GM12872 (cell line): ENCODE measurements around the gene CREBBP.

Experiments
- TF ChIP-seq, protein P1 (sequence below): IDR thresholded peaks from 3 replicates; pipeline ENCODE4 v1.5.1; 2011; ENCODE audit warnings: low read depth, mild to moderate bottlenecking, low read length, moderate library complexity; ENCODE audit not compliant: insufficient read depth

The CREBBP gene

GRCh38 chr16:3876695-3877094 lies 3.8 kb downstream of the CREBBP start:
- TF ChIP-seq, protein P1, sequence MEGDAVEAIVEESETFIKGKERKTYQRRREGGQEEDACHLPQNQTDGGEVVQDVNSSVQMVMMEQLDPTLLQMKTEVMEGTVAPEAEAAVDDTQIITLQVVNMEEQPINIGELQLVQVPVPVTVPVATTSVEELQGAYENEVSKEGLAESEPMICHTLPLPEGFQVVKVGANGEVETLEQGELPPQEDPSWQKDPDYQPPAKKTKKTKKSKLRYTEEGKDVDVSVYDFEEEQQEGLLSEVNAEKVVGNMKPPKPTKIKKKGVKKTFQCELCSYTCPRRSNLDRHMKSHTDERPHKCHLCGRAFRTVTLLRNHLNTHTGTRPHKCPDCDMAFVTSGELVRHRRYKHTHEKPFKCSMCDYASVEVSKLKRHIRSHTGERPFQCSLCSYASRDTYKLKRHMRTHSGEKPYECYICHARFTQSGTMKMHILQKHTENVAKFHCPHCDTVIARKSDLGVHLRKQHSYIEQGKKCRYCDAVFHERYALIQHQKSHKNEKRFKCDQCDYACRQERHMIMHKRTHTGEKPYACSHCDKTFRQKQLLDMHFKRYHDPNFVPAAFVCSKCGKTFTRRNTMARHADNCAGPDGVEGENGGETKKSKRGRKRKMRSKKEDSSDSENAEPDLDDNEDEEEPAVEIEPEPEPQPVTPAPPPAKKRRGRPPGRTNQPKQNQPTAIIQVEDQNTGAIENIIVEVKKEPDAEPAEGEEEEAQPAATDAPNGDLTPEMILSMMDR: no peak

GRCh38 chr16:3876160-3876559 lies 4.4 kb downstream of the CREBBP start:
- TF ChIP-seq, protein P1: no peak

DNA sequence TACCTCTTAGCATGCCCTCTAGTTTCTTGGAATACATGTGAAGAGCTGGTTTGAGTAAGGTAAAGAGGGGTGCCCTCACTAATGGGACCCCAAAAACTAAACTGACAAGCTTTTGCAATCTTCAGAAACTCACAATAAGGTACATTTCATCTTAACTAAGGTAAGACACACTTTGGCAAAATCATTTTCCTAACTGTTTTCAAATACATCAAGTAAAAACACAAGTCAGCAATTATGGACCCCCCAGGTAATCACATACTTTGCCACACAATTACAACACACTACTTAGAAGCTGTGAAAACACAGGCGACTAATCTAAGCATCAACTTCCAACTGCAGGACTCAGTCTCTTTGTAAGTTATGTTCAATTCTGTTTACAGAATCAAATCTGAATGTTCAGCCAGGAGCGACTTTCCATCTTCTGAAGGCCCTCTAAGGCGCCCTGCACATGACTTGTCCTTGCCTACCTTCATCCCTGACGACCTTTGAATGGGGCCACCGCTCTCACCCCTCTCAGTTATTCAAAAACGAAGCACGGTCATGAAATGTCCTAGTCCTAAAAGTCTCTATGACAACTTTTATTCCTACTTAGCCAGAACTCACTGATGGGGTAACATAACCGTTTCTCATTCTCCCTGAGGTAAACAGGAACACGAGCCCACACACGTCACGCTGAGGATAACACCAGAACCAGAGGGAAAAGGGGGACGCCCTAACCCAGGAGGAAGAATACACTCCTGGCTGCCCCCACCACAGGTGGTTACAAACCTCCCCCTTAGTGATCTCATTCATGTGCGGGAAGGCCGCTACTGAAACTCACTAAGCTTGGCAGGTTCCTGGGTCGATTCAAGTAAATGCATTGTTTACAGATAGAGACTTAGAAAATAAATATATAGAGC lies 5.5 kb downstream of the CREBBP start:
- TF ChIP-seq, protein P1: no peak

DNA sequence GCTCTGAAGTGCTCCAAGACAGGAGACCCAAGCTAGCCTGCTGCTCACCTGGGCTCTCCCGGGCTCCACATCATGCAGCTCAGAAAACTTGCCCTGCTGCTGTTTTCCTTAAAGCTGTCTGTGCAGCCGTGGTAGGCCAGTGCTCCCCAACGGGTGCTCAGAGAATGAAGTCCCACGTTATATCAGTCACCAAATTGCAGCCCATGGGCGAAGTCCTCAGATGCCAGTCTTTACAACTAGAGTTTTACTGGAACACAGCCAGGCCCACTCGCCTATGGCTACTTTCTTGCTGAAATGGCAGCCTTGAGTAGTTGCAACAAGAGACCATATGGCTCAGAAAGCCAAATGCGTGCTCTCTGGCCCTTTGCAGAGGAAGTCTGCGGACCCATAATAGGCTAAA lies 6.3 kb downstream of the CREBBP start:
- TF ChIP-seq, protein P1: no peak

GRCh38 chr16:3873482-3874173 lies 6.9 kb downstream of the CREBBP start:
- TF ChIP-seq, protein P1: no peak

- TF ChIP-seq, protein P1: no peak
Observed at GRCh38 chr16:3872216-3872895, 8.2 kb downstream of the CREBBP start.

DNA sequence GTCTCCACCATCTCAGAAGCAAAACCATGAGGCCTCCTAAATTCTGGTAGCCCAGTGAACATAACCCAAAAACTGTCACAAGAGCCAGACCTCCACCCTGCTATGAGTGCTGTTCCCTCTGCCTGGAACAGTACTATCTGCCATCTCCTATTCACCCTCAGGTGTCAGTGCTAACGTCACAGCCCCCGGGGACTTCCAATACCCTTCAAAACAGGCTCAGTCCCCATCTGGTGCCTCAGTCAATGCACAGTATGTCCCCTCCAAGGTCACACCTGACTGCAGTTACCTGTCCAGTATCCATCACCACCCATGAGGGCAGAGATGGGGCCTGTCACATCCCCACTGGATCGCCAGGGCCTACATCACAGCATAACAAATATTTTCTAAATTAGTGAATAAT lies 11.5 kb downstream of the CREBBP start:
- TF ChIP-seq, protein P1: no peak
